Upper lobe of left lung (tissue), 4 donors: ENCODE data around the gene COL6A1.

ENCODE experiments used
- POLR2A ChIP-seq, 4 donors: fragments of 450-650 bp; IDR thresholded peaks; one replicate each; pipeline ENCODE4 v1.5.1; 2016 to 2017; ENCODE audit warnings: antibody characterized with exemption in 4 of 4, mild to moderate bottlenecking in 2 of 4
- POLR2AphosphoS5 ChIP-seq, 2 donors: sonication (generic); formaldehyde crosslinking; IDR thresholded peaks; one replicate each; pipeline ENCODE4 v1.5.1; 2017; ENCODE audit warnings: antibody characterized with exemption in 2 of 2
- TF ChIP-seq, protein P1 (sequence below), 6 experiments: fragments of 450-650 bp in 4 of 6; fragments of 200-600 bp in 2 of 6; sonication (generic) in 2 of 6; IDR thresholded peaks; one replicate each; pipeline ENCODE4 v1.5.1; 2016 to 2019; ENCODE audit warnings: antibody characterized with exemption in 6 of 6

DNA sequence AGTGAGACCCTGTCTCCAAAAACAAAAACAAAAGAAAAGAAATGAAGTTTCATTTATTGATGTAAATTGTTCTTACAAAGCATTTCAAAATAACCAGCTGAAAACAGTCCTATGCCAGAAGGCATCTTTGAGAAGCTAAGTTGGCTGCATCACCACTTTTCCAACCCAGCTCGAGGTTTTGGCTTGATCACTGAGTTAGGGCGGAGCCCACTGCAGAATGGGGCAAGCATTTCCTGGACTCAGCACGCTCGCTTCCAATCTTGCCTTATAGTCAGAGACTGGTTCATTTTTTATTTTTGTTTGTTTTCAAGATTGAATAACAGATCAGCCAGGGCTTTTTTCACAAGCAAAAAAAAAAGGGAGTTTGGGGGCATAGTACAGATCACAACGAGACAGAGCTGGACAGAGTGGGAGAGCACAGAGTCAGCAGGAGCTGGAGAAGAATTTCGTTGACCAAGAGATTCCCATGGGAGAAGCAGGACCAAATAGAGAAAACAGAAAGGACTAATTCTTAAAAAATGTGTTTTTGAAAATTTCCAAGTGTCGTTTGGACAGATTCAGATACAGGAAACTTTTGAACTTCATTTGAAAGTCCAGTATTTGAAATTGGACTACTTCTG, 23.5 kb upstream of the COL6A1 start:
- TF ChIP-seq POLR2AphosphoS5 (IDR thresholded peaks at IDR 0.05) (peak in 1 of 2 donors; percentile 17), POLR2A (IDR thresholded peaks at IDR 0.05) (no peak)
- TF ChIP-seq, protein P1, sequence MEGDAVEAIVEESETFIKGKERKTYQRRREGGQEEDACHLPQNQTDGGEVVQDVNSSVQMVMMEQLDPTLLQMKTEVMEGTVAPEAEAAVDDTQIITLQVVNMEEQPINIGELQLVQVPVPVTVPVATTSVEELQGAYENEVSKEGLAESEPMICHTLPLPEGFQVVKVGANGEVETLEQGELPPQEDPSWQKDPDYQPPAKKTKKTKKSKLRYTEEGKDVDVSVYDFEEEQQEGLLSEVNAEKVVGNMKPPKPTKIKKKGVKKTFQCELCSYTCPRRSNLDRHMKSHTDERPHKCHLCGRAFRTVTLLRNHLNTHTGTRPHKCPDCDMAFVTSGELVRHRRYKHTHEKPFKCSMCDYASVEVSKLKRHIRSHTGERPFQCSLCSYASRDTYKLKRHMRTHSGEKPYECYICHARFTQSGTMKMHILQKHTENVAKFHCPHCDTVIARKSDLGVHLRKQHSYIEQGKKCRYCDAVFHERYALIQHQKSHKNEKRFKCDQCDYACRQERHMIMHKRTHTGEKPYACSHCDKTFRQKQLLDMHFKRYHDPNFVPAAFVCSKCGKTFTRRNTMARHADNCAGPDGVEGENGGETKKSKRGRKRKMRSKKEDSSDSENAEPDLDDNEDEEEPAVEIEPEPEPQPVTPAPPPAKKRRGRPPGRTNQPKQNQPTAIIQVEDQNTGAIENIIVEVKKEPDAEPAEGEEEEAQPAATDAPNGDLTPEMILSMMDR (IDR thresholded peaks at IDR 0.05), result no peak
